ENCODE data around the gene DAB1.

DAB1 gene

GRCh38 chr1:57156907-57157306 is 267.0 kb downstream of the DAB1 start:
- DNase-seq: no peak

GRCh38 chr1:57146100-57146499 is 277.8 kb downstream of the DAB1 start:
- no peak for DNase-seq

DNA sequence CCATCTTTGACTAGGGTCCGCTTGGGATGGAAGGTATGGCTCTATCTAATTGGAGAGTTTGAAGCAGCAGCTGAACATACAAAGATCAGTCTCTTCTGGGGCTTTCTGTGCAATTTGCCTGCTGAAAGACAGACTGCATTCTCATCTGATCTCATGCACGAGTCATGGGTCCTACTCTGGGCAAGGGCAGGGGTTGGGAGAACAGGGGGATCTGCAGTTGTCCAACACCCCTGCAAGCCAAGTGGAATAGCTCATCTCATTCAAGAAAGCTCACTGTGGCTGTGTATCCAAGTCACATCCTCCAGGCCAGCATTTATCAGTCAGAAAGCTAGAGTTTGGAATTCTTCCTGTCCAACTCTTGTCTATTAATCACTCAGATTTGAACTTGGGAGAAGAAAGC is 280.9 kb downstream of the DAB1 start:
- DNase-seq: no peak

- no peak for DNase-seq
Observed at GRCh38 chr1:57142169-57142568, 281.7 kb downstream of the DAB1 start.

DNA sequence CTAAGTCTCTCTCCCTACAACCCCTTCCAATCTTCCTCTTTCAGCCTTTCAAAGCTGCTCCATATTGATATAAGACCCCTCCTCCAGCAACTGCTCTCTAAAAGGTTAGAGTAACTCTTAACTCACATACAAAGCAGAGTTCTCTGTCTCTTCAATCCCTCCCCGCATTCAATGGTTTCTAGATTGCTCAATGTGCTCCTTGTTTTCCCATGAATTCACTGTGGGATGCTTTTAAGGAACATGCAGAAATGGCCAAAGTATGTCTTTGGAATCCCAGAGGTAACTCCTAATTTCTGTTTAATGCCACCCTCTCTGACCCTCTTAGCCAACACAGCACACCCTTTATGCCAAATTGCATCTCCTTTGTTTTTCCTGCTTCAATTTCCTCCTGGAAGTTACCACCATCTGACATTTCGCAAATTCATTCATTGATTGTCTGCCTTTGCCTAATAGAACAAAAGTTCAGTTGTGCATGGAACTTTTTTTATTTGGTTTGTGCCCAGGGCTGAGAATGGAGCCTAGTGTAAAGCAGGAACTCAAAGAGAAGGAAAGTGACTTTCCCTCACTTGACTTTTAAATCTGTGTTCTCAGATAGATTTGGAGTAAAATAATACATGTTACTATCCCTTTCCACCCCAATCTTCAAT is 285.3 kb downstream of the DAB1 start:
- DNase-seq: no peak

- DNase-seq: no peak
Observed at GRCh38 chr1:57137980-57138379, 285.9 kb downstream of the DAB1 start.

DNA sequence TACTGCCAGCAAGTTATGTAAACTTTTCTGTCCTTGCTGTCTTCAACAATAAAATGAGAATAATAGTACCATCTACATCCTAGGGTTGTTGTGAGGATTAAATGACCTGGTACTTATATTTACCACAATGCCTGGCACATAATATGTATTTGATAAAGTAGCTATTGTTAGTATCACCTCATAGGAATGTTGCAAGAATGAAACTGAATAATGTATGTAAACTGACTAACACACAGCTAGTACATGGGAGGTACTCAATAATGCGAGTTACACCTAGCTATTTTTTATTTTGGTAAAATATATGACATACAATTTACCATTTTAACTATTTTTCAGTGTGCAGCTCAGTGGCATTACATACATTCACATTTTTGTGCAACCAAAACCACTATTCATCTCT is 289.1 kb downstream of the DAB1 start:
- DNase-seq: no peak

DNA sequence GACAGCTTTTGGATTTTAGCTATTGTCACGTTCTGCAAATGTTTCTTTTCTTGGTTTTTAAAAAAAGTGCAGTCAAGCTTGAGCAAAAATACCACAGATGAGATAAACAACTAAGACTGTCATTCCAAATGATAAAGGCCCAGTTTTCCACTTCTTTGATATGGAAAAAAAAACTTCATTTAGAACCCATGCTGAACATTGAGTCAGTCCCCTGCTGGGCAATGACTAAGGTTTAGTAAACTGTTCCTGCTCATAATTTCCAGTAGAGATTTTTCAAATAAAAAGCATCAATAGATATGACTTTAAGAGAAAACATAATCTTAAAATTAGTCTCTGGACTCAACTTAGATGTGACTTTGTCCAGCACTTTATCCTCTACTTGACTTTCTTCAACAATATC is 290.2 kb downstream of the DAB1 start:
- no peak for DNase-seq

GRCh38 chr1:57132993-57133622 is 290.8 kb downstream of the DAB1 start:
- no peak for DNase-seq

DNA sequence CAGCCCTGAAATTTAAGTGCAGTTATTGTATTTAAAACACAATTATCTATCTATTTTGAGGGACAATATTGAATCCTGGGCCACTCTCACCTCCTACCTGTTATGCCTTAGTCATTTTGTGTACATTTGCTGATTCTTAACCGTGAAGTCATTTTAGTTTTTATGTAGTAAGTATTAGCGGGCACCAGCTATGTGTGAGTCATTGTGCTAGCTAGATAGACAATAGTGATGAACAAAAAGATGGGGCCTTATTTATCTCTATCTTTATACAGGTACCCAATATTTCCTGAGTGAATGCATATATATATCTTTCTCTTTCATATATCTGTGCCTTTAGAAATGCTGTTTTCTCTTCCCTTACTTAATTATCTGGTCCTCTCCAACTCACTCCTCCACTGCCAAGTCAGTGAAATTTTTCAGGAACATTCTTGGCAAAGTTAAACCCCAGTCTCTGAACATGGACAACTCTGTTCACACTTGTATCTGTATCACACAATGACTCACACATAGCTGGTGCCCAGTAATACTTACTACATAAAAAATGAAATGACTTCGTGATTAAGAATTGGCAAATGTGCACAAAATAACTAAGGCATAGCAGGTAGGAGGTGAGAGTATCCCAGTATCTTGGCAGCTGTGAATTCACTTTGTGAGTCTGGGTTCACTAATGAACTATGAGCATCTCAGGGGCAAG is 292.0 kb downstream of the DAB1 start:
- no peak for DNase-seq

DNA sequence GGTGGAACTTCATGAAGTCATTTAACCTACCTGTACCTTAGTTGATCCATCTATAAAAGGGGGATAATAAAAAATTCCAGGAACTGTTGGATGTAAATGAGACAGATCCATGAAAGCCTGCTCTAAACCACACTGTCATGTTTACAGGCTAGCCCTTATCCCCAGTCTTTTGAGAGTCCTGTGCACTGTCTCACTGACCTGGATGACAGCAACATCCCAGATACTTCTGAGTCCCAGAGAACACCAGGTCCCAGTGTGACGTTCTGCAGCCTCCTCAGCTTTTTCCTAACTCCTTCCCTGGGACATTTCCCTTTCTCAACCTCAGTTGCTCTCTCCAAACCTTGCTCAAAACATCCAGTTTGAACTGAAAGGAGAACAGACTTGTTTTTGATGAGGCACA is 292.6 kb downstream of the DAB1 start:
- no peak for DNase-seq

- no peak for DNase-seq
Observed at GRCh38 chr1:57129865-57130264, 294.0 kb downstream of the DAB1 start.

DNA sequence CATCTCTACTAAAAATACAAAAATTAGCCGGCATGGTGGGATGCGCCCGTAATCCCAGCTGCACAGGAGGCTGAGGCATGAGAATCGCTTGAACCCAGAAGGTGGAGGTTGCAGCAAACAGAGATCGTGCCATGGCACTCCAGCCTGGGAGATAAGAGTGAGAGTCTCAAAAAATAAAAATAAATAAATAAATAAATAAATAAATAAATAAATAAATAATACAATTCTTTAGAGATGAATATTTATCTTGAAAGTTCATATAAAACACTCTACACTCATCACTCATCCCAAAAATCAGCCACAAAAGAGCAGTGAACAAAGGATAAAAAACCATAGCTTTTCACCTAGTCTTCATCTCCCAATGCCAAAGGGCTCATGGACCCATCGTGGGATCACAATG is 295.9 kb downstream of the DAB1 start:
- DNase-seq: no peak

- DNase-seq: no peak
Observed at GRCh38 chr1:57124768-57125446, 299.0 kb downstream of the DAB1 start.

- no peak for DNase-seq
Observed at GRCh38 chr1:57124170-57124569, 299.7 kb downstream of the DAB1 start.

DNA sequence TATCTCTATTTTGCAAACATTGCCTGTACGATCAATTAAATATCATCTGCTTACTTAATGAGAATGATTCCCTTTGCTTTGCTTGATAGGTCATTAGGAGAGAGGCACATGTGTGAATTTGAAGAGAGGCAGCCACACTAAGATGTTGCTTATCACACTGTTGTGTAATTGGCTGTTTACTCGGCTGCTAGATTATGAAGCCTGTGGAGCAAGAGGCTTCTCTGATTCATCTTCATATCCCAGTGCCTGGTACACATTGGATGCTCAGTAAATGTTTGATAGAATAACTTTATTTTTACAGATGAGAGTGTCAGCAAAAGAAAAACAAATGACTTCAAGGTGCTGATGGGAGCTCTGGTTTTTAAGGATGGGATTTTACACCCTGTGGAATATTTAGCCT is 301.8 kb downstream of the DAB1 start:
- no peak for DNase-seq

DNA sequence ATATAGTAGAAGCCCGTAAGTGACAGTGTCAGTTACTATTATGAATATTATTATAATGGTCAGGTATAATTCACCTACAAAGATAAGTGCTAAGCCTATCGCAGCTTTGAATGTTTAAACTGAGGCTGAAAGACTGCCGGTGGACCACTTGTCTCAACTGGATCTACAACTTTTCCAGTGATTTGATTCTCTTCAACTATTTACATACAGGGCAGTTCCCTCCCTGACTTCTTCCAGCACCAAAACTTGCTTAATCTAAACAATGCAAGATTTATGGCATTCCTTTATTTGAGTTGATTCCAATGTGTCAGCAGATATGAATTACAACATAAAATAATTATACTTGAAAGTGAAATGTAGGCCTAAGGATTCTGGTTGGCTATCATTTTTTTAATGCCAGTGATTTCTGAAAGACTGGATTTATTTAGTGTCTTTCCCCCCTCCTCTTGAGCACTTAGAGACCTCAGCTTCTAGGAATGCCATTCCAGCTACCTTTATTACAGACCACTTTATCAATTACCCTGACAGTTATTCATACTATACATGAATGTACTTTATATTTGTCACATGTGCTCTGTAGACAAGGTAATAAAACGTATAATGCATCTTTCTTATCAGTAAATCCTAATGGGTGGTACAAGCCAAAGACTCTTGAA is 304.8 kb downstream of the DAB1 start:
- no peak for DNase-seq

DNA sequence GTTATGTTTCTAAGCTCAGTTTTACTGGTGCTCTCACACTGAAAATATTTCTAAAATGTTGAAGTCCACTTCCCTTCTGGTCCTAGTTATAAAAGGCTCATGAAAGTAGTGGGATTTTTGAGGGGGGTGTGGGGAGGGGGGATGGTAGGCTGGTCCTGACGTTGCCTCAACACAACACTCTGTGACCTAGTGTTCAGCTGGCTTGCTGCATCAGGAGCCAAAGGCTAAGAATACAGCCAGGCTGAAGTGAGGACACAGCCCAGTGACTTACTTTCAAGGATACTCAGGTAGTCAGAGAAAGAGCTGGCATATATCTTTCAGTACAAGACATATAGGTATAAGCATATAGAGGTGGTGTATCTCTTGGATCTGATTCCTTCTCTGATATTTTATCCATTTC is 306.1 kb downstream of the DAB1 start:
- no peak for DNase-seq

DNA sequence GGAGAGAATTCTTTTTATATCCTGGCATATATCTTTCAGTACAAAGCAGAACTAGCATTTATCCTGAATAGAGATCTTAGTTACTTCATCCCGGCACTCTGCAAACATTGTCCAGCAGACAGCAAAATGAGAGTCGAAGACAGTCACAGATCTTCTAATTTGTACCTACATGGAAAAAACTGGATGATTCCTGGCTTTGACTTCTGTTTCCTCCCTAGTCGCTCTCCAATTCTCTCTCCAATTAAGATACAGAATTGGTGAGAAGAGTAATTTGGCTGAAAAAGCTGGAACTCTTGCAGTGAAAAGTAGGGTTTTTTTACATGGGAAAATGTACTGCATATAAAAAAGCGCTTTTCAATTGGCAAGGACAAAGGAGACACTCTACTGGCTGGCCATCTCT is 307.0 kb downstream of the DAB1 start:
- DNase-seq: no peak

DNA sequence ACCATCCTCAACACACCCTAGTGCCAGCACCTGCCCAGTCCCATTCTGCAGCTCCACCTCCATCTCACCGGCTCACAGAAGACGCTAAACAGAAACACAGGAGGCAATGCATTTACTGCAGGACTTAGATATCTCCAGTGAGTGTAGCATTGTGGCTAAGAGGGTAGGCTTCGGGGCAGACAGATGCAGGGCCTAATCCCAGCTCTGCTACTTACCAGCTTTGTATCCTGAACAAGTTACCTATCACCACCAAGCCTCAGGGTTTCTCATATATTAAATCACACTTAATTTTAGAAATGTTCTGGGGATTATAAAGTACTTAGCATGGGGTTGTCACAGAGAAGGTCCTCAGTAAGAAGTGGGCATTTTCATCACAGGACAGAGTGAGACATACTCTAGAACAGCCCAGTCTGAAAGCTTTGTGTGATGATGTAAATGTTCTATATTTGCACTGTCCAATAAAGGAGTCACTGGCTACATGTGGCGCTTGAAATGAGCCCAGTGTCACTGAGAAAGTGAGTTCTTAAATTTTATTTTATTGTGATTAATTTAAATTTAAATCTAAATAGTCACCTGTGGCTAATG is 308.7 kb downstream of the DAB1 start:
- DNase-seq: no peak

DNA sequence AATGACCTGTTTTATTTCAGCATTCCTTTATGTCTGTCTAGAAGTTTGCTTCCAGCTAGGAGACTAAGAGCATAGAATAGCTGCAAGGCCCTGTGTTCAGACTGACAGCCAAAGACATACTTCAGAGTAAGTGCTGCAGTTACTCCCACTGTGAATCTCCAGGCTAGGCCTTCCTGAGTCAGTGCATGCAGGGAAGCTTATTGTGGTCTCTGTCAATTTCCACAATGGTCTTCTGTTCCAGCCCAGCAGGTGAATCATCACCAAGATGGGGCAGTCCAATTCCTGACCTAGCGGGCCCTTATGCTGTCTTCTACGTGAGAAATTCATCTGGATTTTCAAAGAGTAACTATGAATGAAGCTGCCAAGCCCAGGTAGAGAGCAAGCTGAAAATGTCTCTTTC is 311.7 kb downstream of the DAB1 start:
- DNase-seq: no peak

GRCh38 chr1:57111175-57111574 is 312.7 kb downstream of the DAB1 start:
- no peak for DNase-seq

GRCh38 chr1:57109883-57110282 is 314.0 kb downstream of the DAB1 start:
- DNase-seq: no peak

All from EL (cell line).